NCI-H446 treated with DMSO at 0.1 percent for 48 hours (cell line): ENCODE measurements around the gene DDX56.
A peak's percentile ranks its signal among the peaks of the same experiment; 100 is the strongest.
"Not testable (repeated sequence)": the region's sequence is repeated elsewhere in the genome, so short reads cannot be mapped to it uniquely, and the experiment has no call there.

Experiments used
- DNase-seq: peaks from one replicate; lab custom pipeline; 2025; lab: John Stamatoyannopoulos, UW

DDX56 gene

GRCh38 chr7:44597181-44597580 lies 23.5 kb upstream of the DDX56 start:
- not testable (repeated sequence) for DNase-seq

- no peak for DNase-seq
Observed at GRCh38 chr7:44595934-44596635, 22.4 kb upstream of the DDX56 start.

GRCh38 chr7:44590910-44591309 lies 17.2 kb upstream of the DDX56 start:
- no peak for DNase-seq

- DNase-seq = peak; percentile 31
Observed at GRCh38 chr7:44587843-44588711, 14.4 kb upstream of the DDX56 start.

GRCh38 chr7:44583146-44583865 lies 9.6 kb upstream of the DDX56 start:
- DNase-seq = no peak

- peak; percentile 99 for DNase-seq
Observed at GRCh38 chr7:44581879-44582603, 8.3 kb upstream of the DDX56 start, which contains the start of gene TMED4. Gene TMED4 (minus strand): TSS chr7:44582231. CDS start chr7:44582206, 25 bp downstream.

GRCh38 chr7:44580945-44581878 lies 7.5 kb upstream of the DDX56 start:
- DNase-seq = no peak

- DNase-seq = no peak
Observed at GRCh38 chr7:44576228-44576627, 2.5 kb upstream of the DDX56 start.

- DNase-seq = no peak
Observed at GRCh38 chr7:44575054-44575453, 1.3 kb upstream of the DDX56 start.

- DNase-seq = no peak
Observed at GRCh38 chr7:44574287-44574872, 672 bp upstream of the DDX56 start.

- no peak for DNase-seq
Observed at GRCh38 chr7:44572771-44573170, 937 bp downstream of the DDX56 start.

- DNase-seq = no peak
Observed at GRCh38 chr7:44569959-44570358, 3.7 kb downstream of the DDX56 start.

- DNase-seq = no peak
Observed at GRCh38 chr7:44568771-44569560, 4.7 kb downstream of the DDX56 start.

- DNase-seq = no peak
Observed at GRCh38 chr7:44567884-44568283, 5.8 kb downstream of the DDX56 start.

- no peak for DNase-seq
Observed at GRCh38 chr7:44566680-44567079, 7.0 kb downstream of the DDX56 start.

- DNase-seq = no peak
Observed at GRCh38 chr7:44565795-44566559, 7.7 kb downstream of the DDX56 start.

- DNase-seq = no peak
Observed at GRCh38 chr7:44565097-44565794, 8.5 kb downstream of the DDX56 start.

- no peak for DNase-seq
Observed at GRCh38 chr7:44564606-44565005, 9.1 kb downstream of the DDX56 start.
